UCSD-AML1 (cell line): ENCODE results near the gene SEMA5B.

Experiments
- DNase-seq: peaks from one replicate; lab custom pipeline; 2025; ENCODE audit not compliant: unreplicated experiment; lab: John Stamatoyannopoulos, UW

SEMA5B gene

DNA sequence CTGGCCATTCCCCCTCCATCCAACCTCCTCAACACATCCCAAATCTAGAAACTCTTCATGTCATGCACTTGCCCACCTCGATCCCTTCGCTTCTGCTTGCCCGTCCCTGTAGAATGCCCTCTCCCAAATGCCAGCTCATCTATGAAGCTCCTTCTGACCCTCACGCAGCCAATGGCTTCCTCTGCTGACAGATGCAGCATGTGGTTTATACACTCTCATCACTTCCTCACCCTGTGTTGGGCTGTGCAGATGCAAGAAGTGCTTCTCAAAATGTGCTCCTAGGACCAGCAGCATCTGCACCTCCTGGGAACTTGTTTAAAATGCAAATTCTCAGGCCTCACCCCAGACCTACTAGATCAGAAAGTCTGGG is 51.7 kb downstream of the SEMA5B start:
- DNase-seq = no peak

DNA sequence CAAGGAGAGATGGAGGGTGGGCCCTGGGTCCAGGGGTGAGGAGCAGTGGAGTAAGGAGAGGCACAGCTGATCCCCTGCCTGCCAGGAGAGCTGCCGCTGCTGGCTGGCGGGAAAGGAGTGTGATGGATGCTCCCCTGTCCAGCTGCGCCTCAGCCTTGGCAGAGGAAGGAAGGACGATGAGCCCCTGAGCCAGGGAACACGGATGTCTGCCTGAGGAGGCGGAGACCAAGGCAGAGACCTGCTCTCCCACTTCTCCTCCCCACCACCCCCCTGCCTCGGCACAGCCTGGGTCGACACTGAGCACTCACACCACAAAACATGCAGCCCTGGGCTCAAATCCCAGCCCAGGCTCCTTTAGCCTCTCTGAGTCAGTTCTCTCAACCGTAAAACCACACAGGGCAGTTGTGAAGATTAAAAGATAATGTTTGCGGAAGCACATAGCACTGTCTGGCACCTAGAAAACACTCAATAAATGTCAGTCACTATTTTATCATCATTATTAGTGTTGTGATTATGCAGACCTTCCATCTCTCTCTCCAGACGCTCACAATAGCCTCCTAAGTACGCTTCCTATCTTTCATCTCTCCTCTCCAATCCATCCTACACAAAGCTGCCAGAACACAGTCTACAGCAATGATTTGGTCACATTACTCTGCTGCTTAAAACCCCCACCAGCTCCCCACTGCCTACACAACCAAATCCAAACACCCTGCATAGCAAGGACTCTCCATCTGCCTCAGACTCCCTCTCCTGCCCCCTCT is 52.2 kb downstream of the SEMA5B start:
- DNase-seq = peak; percentile 25

DNA sequence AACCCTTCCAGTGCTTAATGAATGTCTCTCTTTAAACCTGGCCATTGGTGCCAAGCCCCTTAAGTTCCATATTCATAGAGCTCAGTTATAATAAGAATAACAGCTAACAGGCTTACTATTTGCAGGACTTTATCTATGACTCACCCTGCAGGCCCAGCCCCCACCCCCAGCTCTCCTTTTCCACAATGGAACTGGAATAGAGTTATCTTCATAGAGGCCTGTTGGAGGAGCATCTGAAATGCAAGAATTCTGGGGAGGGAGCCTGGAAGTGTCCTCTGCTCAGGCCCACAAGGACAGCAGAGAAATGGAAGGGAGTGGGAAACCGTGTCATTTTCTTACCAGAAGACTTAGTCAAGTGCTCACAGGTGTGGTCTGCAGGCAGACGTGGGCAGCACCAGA is 52.8 kb downstream of the SEMA5B start:
- DNase-seq = no peak

DNA sequence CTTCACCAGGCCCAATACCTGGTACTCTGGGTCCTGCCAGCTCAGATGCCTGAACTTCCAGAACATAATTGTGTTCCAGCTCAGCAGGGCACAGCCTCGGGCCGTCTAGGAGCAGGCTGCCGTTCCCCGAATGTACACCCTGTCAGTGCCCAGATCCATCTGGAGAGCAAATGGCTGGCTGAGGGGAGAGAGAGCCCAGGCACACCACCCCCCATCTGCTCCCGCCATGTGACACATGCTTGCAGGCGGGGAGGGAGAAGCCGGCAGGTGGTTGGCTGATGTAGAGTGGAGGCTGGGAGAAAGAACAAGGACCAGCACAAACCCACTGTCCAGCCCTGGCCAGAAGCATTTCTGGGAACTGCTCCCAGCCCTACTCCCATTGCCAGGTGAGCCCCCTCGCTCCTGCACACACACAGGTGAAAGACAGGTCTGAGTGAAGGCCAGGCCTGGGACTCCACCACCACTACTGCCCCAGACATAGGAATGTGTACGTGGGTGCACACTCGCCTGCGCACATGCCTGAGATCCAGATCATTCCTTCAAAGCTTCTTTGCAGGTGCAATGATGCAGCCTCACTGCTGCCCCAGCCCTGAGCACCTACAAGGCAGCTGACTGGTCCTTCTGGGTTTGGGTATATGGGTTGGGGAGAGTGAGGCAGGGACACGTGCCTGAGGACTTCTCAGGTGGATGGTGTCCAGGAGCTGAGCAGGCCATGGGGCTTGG is 53.5 kb downstream of the SEMA5B start:
- DNase-seq = no peak

GRCh38 chr3:122972141-122972540 is 55.4 kb downstream of the SEMA5B start:
- DNase-seq = no peak

DNA sequence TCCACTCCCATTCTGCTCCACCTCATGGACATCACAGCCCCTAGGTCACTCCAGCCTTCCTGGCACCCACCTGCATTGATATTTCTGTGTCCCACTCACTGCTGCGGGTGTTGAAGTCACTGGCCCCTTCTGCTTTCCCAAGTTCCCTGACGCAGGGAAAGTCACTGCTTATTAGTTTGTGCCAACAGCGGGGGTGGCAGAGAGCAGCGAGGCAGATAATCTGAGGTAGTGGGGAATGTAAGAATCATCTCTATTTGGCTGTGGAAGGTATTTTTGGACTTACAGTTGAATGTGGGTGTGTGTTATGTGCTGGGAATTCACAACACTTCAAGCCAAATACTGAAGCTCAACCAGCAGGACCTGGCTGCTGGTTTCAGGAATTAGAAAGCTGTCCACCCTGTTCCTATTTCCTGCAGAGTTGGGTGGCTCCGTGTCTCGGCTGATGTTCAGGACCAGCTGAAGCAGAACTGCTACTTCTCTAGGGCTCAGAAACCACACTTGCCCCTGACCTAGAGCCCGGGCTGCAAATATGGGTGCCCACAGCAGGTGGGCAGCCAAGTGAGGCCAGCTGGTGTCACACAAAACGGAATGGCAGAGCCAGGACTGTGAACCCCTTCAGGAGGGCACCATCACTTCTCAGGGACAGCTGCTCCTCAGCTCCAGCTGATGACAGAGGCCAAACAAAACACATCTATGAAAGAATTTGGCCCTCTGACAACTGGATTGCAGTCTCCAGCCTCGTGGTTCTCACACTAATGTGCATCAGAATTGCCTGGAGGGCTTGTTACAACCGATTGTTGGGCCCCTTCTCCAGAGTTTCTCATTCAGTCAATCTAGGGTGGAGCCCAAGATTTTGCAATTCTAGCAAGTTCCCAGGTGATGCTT is 57.7 kb downstream of the SEMA5B start:
- no peak for DNase-seq

DNA sequence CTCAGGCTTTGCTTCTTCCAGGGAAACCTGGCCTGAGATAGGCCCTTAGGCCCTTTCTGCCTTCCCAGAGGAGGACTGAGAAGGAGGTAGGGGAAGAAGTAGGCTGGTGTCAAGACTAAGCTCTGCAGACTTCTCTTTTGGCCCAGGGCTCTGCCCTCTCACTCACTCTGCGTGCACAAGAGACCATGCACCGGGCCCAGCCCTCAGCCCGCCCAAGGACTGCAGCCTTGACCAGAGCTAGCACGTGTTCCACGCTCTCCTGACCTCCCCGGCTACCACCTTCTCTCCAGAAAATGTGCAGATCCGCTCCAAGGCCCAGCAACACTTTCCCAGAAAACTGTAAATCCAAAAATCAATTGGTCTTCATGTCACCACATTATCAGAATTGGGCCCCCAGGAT is 59.8 kb downstream of the SEMA5B start:
- DNase-seq = no peak

DNA sequence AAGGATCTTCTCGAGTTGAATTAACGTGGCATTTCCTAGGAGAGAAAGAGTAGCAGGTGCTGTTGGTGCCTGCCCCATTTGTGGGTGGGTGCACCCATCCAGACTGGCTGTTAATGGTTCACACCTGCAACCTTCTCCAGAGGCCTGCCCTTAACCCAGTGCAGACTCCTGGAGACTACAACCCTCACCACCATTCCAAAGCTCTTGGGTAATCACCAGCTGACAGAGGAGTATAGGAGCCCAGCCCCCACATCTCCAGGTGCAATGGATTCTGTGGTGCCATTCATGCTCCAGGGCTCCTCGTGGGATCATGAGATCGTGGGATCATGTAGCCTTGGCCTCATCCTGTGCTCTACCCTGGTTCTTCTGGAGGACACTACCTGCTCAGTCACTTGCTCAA is 60.2 kb downstream of the SEMA5B start:
- DNase-seq = no peak

DNA sequence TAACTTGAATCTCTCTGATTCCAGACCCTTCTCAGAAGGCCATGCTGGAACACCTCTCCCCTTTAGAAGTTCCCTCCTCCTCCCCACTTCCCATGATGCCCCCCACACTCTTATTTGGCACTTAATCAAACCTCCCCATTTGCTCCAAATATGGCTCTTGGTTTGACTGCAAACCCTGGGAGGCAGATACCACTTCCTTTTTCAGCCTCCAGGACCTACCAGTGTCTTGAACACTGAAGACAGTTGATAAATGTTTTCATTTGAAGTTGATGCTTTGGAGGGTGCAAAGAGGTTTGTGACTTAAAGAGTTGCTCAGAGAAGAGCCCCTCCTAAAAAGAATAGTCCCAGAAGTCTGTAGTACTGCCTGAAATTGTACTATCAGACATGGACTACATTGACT is 61.5 kb downstream of the SEMA5B start:
- DNase-seq = no peak

GRCh38 chr3:122964811-122965210 is 62.8 kb downstream of the SEMA5B start:
- no peak for DNase-seq

- DNase-seq = no peak
These were observed 65.4 kb downstream of the SEMA5B start for GRCh38 chr3:122962149-122962548.

DNA sequence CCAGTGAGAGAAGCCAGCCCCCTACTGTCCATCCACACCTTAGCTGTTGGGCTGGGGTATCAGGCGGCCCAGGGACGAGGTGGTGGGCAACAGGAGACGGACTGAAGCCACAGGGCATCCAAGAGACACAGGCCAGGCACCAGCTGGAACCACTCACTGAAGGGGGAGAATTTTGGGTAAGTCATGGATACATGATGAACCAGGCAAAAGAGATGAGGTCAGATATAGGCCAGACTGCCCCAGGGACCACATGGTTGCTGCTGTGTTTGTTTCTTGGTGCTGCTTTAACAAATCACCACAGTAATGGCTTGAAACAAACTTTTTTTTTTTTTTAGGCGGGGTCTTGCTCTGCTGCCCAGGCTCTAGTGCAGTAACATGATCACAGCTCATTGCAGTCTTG is 66.4 kb downstream of the SEMA5B start:
- no peak for DNase-seq

- DNase-seq = no peak
These were observed 66.9 kb downstream of the SEMA5B start for GRCh38 chr3:122960652-122961051.

- no peak for DNase-seq
These were observed 68.2 kb downstream of the SEMA5B start for GRCh38 chr3:122959339-122959738.

DNA sequence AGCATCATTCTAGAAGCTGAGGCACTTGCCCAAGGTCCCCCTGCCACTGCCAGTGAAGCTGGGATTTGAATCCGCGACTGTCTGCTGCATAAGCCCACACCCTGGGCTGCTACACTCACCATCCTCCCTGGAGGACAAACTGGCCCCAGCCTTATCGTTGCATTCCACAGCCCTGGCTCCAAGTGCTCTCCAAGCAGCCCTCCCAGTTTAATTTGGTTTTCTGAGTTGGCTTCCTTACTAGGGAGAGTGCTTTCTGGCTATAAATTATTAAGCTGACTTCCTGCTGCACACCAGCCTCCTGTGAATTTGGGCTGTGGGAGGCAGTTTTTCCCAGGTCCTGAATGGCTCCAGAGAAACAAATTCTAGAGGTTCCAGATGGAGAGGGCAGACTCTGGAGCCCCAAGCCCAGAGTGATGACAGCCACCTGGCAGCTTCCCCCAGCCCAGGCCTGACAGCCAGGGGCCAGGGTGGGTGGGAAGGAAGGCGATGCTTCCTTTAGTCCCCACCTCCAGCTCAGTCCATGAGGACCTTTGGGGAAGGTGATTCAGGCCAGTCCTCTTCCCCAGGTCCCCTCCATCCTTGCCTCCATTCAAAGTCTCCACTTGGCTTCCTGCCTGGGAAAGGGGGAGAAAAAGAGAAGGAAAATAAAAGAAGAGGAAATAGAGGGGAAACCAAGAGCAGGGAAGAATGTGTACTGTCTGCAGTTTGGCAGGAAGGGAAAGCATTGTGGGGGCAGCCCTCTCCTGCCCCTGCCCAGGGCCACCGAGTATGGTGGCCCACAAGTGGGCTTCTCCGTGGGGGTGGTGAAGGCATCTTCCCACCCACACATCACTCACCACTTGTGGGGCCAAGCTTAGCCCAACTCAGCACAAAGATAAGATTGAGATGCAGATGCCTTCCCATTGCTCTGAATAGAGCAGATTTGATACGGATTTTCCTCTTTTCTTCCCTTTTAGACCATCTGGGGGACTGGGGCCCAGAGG is 69.6 kb downstream of the SEMA5B start:
- no peak for DNase-seq

DNA sequence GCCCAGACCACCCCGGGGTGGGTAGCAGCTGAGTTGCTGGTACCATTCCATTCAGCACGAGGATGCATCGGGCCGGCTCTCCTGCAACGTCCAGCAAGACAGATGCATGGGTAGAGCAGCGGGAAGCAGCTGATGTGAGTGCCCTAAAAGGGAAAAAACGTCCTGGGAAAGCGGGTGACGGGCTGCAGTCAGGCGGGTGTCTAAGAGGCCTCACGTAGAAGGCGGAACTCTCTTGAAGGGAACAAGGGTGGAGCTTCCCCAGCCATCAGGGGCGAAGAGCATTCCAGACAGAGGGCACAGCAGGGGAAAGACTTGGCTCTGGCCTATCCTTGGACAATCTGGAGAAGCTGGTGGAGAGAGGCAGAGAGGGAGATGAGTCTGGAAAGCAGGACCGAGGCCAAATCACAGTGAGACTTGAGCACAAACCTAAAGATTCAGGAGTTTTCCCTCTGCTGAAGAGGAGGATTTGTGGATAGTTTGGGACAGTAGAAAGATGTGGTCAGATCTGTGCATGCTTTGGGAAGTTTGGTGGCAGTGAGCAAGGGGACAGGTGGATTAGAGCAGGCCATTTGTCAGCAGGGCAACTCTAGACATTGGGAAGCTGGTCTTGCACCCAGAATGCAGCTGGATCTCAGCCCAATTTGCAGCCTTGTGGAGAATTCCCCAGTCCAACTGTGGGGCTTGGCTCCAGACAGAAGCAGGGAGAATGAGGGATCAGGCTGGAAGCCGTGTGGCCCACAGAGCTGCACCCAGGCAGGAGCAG is 70.7 kb downstream of the SEMA5B start:
- no peak for DNase-seq

- no peak for DNase-seq
These were observed 71.5 kb downstream of the SEMA5B start for GRCh38 chr3:122955916-122956692.

DNA sequence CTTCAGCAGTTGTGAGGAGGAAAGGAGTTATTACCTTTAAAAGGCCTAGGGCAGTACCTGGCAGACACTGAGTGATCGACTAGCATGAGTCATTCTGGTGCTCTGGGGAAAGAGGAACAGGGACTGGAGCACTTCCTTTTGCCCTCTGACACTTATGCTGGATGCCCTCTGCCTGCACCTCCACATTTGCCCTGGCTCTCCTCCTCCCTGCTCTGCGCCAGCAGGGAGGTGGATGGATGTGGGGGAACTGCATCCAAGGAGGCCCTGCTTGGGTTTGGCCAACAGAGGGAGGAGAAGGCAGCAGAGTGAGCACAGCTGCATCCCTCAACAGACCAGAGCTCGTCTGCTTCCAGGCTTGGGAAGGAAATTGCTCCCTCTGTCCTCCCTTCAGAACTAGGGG is 75.0 kb downstream of the SEMA5B start:
- DNase-seq = no peak

DNA sequence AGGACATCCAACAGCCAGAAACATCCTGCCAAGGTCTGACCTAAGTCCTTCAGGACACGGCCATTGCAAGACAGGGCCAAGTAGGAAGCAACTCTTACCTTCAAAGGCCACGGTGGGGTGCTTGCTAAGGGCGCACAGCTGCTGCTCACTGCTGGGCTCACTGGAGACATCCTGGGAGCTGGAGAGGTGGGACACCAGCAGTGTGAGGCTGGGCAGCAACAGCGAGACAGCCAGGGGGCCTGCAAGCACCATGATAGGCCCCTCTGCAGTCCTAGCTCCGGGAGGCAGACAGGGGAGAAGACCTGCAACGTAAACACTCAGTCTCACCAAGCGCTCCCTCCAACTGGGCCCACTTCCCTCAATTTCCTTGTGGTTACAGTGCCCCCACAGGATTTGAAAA is 79.2 kb downstream of the SEMA5B start:
- no peak for DNase-seq
